ENCODE data around the gene POLDIP3. TPM values are rescaled to one million over a fixed set of nuclear protein-coding genes. Genes with fewer than 3 reads are reported as not detected.

Gene POLDIP3
- polyA plus RNA-seq, 2 donors, result 20.0 to 28.7 TPM

DNA sequence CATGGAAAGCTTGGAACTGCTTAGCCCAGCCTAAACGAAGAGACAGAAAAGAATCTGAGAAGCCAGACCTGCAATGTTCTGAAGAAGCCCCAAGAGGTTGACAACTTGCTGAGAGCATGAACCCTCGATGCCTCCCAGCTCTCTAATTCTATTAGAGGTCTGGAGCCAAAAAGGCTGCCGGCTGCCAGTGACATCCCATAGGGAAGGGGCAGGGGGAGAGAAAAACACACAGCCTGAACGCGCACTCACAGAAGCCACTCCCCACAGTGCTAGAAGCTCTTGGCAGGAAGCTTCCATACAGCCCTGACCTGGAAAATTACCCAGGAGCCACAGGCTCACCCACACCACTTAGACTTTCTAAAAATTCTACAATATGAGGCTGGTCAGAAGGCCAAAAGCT is 18.3 kb downstream of the POLDIP3 start:
- peak overlapping the region in 1 of 2 donors; percentile 17 for H3K27ac ChIP-seq (ENCODE audit: low read depth in 2 of 2, low read length in 1 of 2)
- whole genome bisulfite sequencing, 2 donors, result 54 to 58% methylated on average over 5 of the region's 5 CpGs

DNA sequence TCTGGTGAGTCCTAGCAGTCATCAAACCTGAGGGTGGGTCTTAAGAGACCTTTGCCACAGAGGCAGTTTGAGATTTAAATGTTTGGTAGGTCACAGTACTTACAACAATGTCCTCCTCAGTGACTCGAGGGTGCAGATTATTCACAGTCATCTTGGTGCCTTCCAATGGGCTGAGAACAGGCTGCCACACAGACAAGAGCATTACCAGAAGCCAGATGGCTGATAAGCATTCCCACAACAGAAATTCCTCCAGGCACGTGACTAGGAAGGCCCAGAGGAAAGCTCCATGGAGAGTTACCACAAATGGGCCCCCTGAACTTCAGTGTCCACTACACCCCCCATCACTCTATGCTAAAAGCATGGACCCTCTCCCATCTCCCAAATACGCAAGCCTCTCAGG is 19.2 kb downstream of the POLDIP3 start:
- no peak overlapping the region for H3K4me3 ChIP-seq (ENCODE audit: low read depth in 1 of 2, low read length in 2 of 2)
- no peaks in the 10 kb centered on the region for H3K9me3 ChIP-seq (ENCODE audit: control insufficient read depth in 2 of 2, insufficient read depth in 1 of 2, low read depth in 1 of 2, low read length in 1 of 2)
- H3K27me3 ChIP-seq (ENCODE audit: control insufficient read depth in 1 of 2, insufficient read depth in 2 of 2, low read length in 2 of 2), result no peaks in the 10 kb centered on the region
- H3K4me1 ChIP-seq (ENCODE audit: control insufficient read depth in 2 of 2, insufficient read depth in 2 of 2, low read length in 1 of 2), result no peaks in the 10 kb centered on the region
- H3K27ac ChIP-seq (ENCODE audit: low read depth in 2 of 2, low read length in 1 of 2), result no peak overlapping the region
- H3K36me3 ChIP-seq (ENCODE audit: control insufficient read depth in 2 of 2, insufficient read depth in 2 of 2, low read length in 1 of 2), result peaks cover 41 to 50% of the 10 kb centered on the region in 2 donors
- 82 to 84% methylated on average over 3 of the region's 3 CpGs for WGBS, 2 donors

More for the DNA sequence above, 18.3 kb downstream of the POLDIP3 start:
- H3K4me1 ChIP-seq (ENCODE audit: control insufficient read depth in 2 of 2, insufficient read depth in 2 of 2, low read length in 1 of 2), result no peaks in the 10 kb centered on the region
- H3K9me3 ChIP-seq (ENCODE audit: control insufficient read depth in 2 of 2, insufficient read depth in 1 of 2, low read depth in 1 of 2, low read length in 1 of 2), result no peaks in the 10 kb centered on the region
- peaks cover 39 to 54% of the 10 kb centered on the region in 2 donors for H3K36me3 ChIP-seq (ENCODE audit: control insufficient read depth in 2 of 2, insufficient read depth in 2 of 2, low read length in 1 of 2)
- no peaks in the 10 kb centered on the region for H3K27me3 ChIP-seq (ENCODE audit: control insufficient read depth in 1 of 2, insufficient read depth in 2 of 2, low read length in 2 of 2)
- no peak overlapping the region for H3K4me3 ChIP-seq (ENCODE audit: low read depth in 1 of 2, low read length in 2 of 2)

DNA sequence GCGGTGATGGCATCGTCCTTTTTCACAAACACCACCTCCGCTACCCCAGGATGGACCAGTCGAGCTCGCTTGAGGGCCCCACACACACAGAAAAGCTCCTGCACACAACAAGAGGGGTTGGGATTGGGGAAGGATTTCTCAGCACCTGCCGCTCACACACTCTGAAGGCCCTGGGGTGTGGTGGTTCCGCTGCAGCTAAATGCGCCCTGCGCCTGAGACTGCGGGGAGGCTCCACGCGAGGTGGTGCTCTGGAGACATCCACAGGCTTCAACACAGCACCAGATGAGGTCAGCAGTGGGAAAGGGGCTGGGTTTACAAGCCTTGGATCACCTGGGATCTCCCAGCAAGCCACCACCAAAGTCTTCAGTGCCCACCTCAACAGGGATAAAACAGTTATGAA is 22.7 kb downstream of the POLDIP3 start:
- no peak overlapping the region for H3K4me3 ChIP-seq (ENCODE audit: low read depth in 1 of 2, low read length in 2 of 2)
- H3K9me3 ChIP-seq (ENCODE audit: control insufficient read depth in 2 of 2, insufficient read depth in 1 of 2, low read depth in 1 of 2, low read length in 1 of 2), result no peaks in the 10 kb centered on the region
- no peak overlapping the region for H3K27ac ChIP-seq (ENCODE audit: low read depth in 2 of 2, low read length in 1 of 2)
- peaks cover 32 to 46% of the 10 kb centered on the region in 2 donors for H3K36me3 ChIP-seq (ENCODE audit: control insufficient read depth in 2 of 2, insufficient read depth in 2 of 2, low read length in 1 of 2)
- no peaks in the 10 kb centered on the region for H3K4me1 ChIP-seq (ENCODE audit: control insufficient read depth in 2 of 2, insufficient read depth in 2 of 2, low read length in 1 of 2)
- 95 to 97% methylated on average over 12 of the region's 12 CpGs for WGBS, 2 donors
- H3K27me3 ChIP-seq (ENCODE audit: control insufficient read depth in 1 of 2, insufficient read depth in 2 of 2, low read length in 2 of 2), result no peaks in the 10 kb centered on the region

DNA sequence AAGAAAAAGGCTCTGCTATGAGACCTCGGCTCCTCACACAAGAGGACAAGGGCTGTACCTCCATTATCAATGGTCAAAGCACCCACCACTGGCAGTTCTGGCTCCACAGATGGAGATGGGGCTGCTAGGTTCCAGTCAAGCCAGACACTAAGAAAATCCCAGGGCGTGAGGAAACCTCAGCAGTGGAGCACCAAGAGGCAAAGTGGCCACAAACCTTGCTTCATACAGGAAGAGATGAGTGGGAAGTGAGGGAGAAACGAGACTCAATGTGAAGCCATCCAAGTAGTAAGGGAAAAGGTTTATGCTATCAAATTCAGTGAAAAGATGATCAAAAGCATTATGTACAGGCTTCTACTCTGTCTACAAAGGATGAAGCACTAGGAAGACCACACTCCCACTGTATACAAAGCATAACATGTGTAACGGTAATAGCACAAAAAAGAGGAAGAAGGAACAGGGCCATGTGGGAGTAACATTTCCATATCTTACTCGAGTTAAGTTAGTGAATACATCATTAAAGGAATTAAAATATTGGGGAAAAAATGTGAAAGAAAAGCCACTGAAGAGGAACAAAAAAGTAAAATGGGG is 27.0 kb downstream of the POLDIP3 start:
- Histone ChIP-seq H3K27me3 (ENCODE audit: control insufficient read depth in 1 of 2, insufficient read depth in 2 of 2, low read length in 2 of 2) (no peaks in the 10 kb centered on the region), H3K4me1 (ENCODE audit: control insufficient read depth in 2 of 2, insufficient read depth in 2 of 2, low read length in 1 of 2) (no peaks in the 10 kb centered on the region), H3K27ac (ENCODE audit: low read depth in 2 of 2, low read length in 1 of 2) (no peak overlapping the region), H3K4me3 (ENCODE audit: low read depth in 1 of 2, low read length in 2 of 2) (no peak overlapping the region), H3K36me3 (ENCODE audit: control insufficient read depth in 2 of 2, insufficient read depth in 2 of 2, low read length in 1 of 2) (peaks cover 29 to 47% of the 10 kb centered on the region in 2 donors), H3K9me3 (ENCODE audit: control insufficient read depth in 2 of 2, insufficient read depth in 1 of 2, low read depth in 1 of 2, low read length in 1 of 2) (no peaks in the 10 kb centered on the region)
- 80 to 83% methylated on average over 5 of the region's 5 CpGs for WGBS, 2 donors

DNA sequence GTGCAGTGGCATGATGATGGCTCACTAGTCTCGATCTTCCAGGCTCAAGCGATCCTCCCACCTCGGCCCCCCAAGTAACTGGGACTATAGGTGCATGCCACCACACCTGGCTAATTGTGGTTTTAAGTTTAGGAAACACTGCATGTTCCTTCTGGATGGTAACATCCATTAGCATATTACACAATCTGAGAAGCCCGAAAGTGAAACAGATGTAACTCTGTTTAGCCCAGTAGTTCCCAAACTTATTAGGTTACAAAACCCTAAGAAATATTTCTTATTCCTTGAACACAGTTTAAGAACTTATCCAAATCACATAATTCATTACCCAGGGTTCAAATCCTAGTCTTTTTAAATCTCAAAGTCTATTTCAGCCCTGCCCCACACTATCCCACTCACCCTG is 28.3 kb downstream of the POLDIP3 start:
- Histone ChIP-seq H3K4me3 (ENCODE audit: low read depth in 1 of 2, low read length in 2 of 2) (no peak overlapping the region), H3K27me3 (ENCODE audit: control insufficient read depth in 1 of 2, insufficient read depth in 2 of 2, low read length in 2 of 2) (no peaks in the 10 kb centered on the region), H3K36me3 (ENCODE audit: control insufficient read depth in 2 of 2, insufficient read depth in 2 of 2, low read length in 1 of 2) (peaks cover 23 to 38% of the 10 kb centered on the region in 2 donors), H3K9me3 (ENCODE audit: control insufficient read depth in 2 of 2, insufficient read depth in 1 of 2, low read depth in 1 of 2, low read length in 1 of 2) (no peaks in the 10 kb centered on the region), H3K4me1 (ENCODE audit: control insufficient read depth in 2 of 2, insufficient read depth in 2 of 2, low read length in 1 of 2) (no peaks in the 10 kb centered on the region), H3K27ac (ENCODE audit: low read depth in 2 of 2, low read length in 1 of 2) (no peak overlapping the region)
- 90 to 93% methylated on average over 4 of the region's 4 CpGs for WGBS, 2 donors

DNA sequence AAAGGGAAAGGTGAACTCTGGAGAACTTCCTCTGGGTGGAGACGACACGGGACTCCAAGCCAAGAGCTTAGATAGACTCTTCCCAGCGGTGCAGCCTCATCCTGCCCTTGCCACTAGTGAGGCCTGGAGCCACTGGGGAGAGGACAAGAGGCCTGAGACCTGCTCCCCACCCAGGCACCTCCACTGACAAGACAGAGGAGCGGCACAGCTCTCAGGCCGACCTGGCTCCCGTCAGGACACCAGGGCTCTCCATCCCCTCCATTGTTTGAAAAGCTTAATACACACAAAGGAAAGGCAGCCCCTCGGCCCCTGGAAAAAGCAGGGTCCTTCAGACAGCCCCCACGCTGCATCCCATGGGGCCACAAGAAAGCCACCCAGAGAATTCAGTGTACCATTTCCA is 29.6 kb downstream of the POLDIP3 start:
- Histone ChIP-seq H3K36me3 (ENCODE audit: control insufficient read depth in 2 of 2, insufficient read depth in 2 of 2, low read length in 1 of 2) (peaks cover 21 to 38% of the 10 kb centered on the region in 2 donors), H3K27ac (ENCODE audit: low read depth in 2 of 2, low read length in 1 of 2) (no peak overlapping the region), H3K27me3 (ENCODE audit: control insufficient read depth in 1 of 2, insufficient read depth in 2 of 2, low read length in 2 of 2) (no peaks in the 10 kb centered on the region), H3K9me3 (ENCODE audit: control insufficient read depth in 2 of 2, insufficient read depth in 1 of 2, low read depth in 1 of 2, low read length in 1 of 2) (no peaks in the 10 kb centered on the region), H3K4me3 (ENCODE audit: low read depth in 1 of 2, low read length in 2 of 2) (no peak overlapping the region), H3K4me1 (ENCODE audit: control insufficient read depth in 2 of 2, insufficient read depth in 2 of 2, low read length in 1 of 2) (no peaks in the 10 kb centered on the region)
- 71 to 77% methylated on average over 8 of the region's 8 CpGs for WGBS, 2 donors

DNA sequence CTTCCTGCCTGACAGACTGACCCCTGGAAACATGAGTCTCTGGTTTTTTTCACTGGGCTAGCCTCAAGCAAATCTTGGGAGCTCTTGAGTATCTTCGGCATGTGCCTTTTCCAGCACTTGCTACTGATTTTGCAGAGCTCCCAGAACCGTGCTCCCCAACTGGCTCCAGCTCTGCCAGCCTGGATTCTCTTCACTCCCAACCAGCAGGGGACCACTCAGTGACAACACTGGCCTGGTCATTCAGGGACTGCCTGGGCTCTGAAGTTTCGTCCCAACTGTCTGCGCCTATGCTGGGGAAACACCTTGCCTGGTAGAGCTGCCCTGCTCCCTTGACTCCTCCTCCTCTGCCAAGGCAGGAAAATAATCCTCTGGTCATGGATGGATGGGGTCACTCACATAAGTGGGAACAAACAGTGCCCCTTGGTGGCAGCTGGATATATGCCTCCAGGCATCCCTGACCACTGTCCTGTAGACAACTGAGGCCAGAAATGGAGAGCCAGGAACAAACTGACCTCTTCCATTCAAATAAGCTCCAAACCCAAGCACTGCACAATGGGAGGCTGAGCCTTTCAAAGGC is 30.2 kb downstream of the POLDIP3 start:
- peaks cover 21 to 41% of the 10 kb centered on the region in 2 donors for H3K36me3 ChIP-seq (ENCODE audit: control insufficient read depth in 2 of 2, insufficient read depth in 2 of 2, low read length in 1 of 2)
- no peak overlapping the region for H3K4me3 ChIP-seq (ENCODE audit: low read depth in 1 of 2, low read length in 2 of 2)
- no peak overlapping the region for H3K27ac ChIP-seq (ENCODE audit: low read depth in 2 of 2, low read length in 1 of 2)
- H3K4me1 ChIP-seq (ENCODE audit: control insufficient read depth in 2 of 2, insufficient read depth in 2 of 2, low read length in 1 of 2), result no peaks in the 10 kb centered on the region
- no peaks in the 10 kb centered on the region for H3K9me3 ChIP-seq (ENCODE audit: control insufficient read depth in 2 of 2, insufficient read depth in 1 of 2, low read depth in 1 of 2, low read length in 1 of 2)
- no peaks in the 10 kb centered on the region for H3K27me3 ChIP-seq (ENCODE audit: control insufficient read depth in 1 of 2, insufficient read depth in 2 of 2, low read length in 2 of 2)
- 90 to 92% methylated on average over 4 of the region's 4 CpGs for WGBS, 2 donors

DNA sequence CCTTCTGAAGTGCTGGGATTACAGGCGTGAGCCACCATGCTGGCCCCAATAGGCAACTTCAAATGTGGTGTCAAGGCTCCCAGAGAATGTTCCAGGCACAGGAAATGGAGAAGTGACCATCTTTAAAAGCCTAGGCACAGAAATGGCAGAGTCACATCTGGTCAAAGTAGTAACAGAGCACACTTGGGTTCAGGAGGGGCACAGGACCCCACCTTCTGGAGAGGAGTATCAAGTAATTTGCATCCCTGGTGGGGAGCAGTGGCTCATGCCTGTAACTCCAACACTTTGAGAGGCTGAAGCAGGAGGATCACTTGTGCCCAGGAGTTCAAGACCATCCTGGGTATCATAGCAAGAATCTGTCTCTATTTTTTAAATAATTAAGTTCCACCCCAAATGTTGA is 31.7 kb downstream of the POLDIP3 start:
- Histone ChIP-seq H3K4me3 (ENCODE audit: low read depth in 1 of 2, low read length in 2 of 2) (no peak overlapping the region), H3K9me3 (ENCODE audit: control insufficient read depth in 2 of 2, insufficient read depth in 1 of 2, low read depth in 1 of 2, low read length in 1 of 2) (no peaks in the 10 kb centered on the region), H3K4me1 (ENCODE audit: control insufficient read depth in 2 of 2, insufficient read depth in 2 of 2, low read length in 1 of 2) (no peaks in the 10 kb centered on the region), H3K27me3 (ENCODE audit: control insufficient read depth in 1 of 2, insufficient read depth in 2 of 2, low read length in 2 of 2) (no peaks in the 10 kb centered on the region), H3K27ac (ENCODE audit: low read depth in 2 of 2, low read length in 1 of 2) (no peak overlapping the region), H3K36me3 (ENCODE audit: control insufficient read depth in 2 of 2, insufficient read depth in 2 of 2, low read length in 1 of 2) (peaks cover 21 to 43% of the 10 kb centered on the region in 2 donors)
- 87 to 95% methylated on average over 1 of the region's 1 CpG for WGBS, 2 donors

DNA sequence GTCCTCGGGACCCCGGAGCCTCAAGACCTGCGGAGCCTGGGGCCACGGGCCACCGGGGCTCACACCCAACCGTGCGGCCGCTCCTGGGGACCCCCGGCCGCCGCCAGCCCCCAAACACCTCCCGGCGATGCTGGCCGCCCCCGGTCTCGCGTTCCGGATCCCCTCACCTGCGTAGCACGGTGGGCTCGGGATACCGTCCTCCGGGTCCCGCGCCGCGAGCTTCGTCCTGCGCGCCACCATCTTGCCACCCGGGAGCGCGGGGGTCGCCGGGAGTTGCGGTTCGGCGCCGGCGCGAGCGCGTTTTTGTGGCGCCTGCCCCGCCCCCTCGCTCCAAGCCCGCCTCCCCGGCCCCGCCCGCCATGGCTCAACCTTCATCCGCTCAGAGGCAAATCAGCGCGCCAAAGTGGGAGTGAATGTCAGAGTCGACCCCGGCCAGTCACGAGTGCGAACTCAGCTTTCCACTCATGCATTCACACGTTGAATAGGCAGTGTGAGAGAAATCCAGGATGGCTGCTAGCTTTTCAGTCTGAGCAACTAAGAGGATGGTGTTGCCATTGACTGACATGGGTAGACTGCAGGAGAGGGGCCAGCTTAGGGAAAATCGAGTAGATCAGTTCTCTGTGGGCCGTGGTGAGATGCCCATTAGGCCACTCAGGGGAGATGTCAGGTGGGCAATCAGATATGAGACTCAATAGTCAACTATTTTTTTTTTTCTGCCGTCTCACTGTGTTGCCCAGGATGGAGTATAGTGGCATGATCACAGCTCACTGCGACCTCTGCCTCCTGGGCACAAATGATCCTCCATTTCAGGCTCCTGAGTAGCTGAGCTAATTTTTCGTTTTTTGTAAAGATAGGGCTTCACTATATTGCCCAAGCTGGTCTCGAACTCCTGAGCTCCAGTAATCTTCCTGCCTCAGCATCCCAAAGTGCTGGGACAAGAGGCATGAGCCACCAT is 32.6 kb downstream of the POLDIP3 start:
- Histone ChIP-seq H3K4me1 (ENCODE audit: control insufficient read depth in 2 of 2, insufficient read depth in 2 of 2, low read length in 1 of 2) (no peaks in the 10 kb centered on the region), H3K27ac (ENCODE audit: low read depth in 2 of 2, low read length in 1 of 2) (peak overlapping the region; percentile 47 to 78), H3K36me3 (ENCODE audit: control insufficient read depth in 2 of 2, insufficient read depth in 2 of 2, low read length in 1 of 2) (peaks cover 16 to 44% of the 10 kb centered on the region in 2 donors), H3K4me3 (ENCODE audit: low read depth in 1 of 2, low read length in 2 of 2) (peak overlapping the region; percentile 80 to 84), H3K27me3 (ENCODE audit: control insufficient read depth in 1 of 2, insufficient read depth in 2 of 2, low read length in 2 of 2) (no peaks in the 10 kb centered on the region), H3K9me3 (ENCODE audit: control insufficient read depth in 2 of 2, insufficient read depth in 1 of 2, low read depth in 1 of 2, low read length in 1 of 2) (no peaks in the 10 kb centered on the region)
- 6% methylated on average over 56 to 64 of the region's 64 CpGs for WGBS, 2 donors

Data from esophagus (tissue), 2 donors.